ENCODE data around the gene MYO9B. TPM values are rescaled to one million over a fixed set of nuclear protein-coding genes. Genes with fewer than 3 reads are reported as not detected.

Gene MYO9B
- total and polyA plus RNA-seq, 9 of the 15 experiments (the other 6 are each of a cell fraction or from before 2014, with no cell fraction given), result 2.4 to 77.6 (median 23.0) TPM

GRCh38 chr19:17235300-17235970, 159.9 kb downstream of the MYO9B start (continued):
- no peak for TF ChIP-seq PREB (CRISPR knock-in tag; IDR thresholded peaks at IDR 0.05)
- TF ChIP-seq DEAF1 (CRISPR knock-in tag; IDR thresholded peaks at IDR 0.05), result no peak
- peak; percentile 89 for TF ChIP-seq MTA3 (IDR thresholded peaks at IDR 0.05; ENCODE audit: borderline replicate concordance)
- TF ChIP-seq ZNF318 (IDR thresholded peaks at IDR 0.05; ENCODE audit: borderline replicate concordance in 1 of 2, low read depth in 1 of 2), result no peak
- TF ChIP-seq STAT5A (IDR thresholded peaks at IDR 0.05; ENCODE audit: borderline replicate concordance, low read length), result no peak
- no peak for TF ChIP-seq BRCA1 (IDR thresholded peaks at IDR 0.05)
- 0 out of 2 replicates have a peak, but pooled peaks have one; percentile 44 for TF ChIP-seq BRCA1 (CRISPR knock-in tag; IDR thresholded peaks at IDR 0.05)
- no peak for TF ChIP-seq ZNF384 (IDR thresholded peaks at IDR 0.05; ENCODE audit: low read depth, low read length)
- no peak for TF ChIP-seq FOSL1 (tag; conservative IDR thresholded peaks at IDR 0.05)
- no peak for TF ChIP-seq ARHGAP35 (IDR thresholded peaks at IDR 0.05; ENCODE audit: partially characterized antibody)
- TF ChIP-seq ZNF77 (CRISPR knock-in tag; IDR thresholded peaks at IDR 0.05), result no peak
- TF ChIP-seq CREB3L1 (IDR thresholded peaks at IDR 0.05; ENCODE audit: borderline replicate concordance, low read depth), result peak; percentile 79
- TF ChIP-seq CHD4 (IDR thresholded peaks at IDR 0.05; ENCODE audit: insufficient read depth, insufficient replicate concordance, low read depth, low read length, poor library complexity, severe bottlenecking), result no peak
- TF ChIP-seq NRF1 (conservative IDR thresholded peaks at IDR 0.05 in 1 of 2, IDR thresholded peaks at IDR 0.05 in 1 of 2), result peak; percentile 81 to 83; a peak in 3 of 4 replicates
- TF ChIP-seq YBX1 (IDR thresholded peaks at IDR 0.05), result no peak
- TF ChIP-seq ZZZ3 (IDR thresholded peaks at IDR 0.05), result no peak
